Stimulated activated naive CD8-positive, alpha-beta T cell treated with anti-CD3 and anti-CD28 coated beads, Interleukin-15, amount 100 ng/mL, for 72 hours (primary cell): Measurements from ENCODE around the gene BLTP3B.
A peak's percentile ranks its signal among the peaks of the same experiment; 100 is the strongest.

Experiments
- ATAC-seq: fragments of 150-1000 bp; cut with Tn5 transposase; 2 replicates; pipeline ENCODE4 v1.10.0; 2021; ENCODE audit warnings: mild to moderate bottlenecking, moderate library complexity
- DNase-seq, 2 donors: peaks; one replicate each; pipeline ENCODE4 v3.0.0; 2021 to 2022
- H3K27ac Mint-ChIP-seq, 2 donors: one replicate each; pipeline ENCODE4 v1.8.0; 2022; ENCODE audit warnings: mild to moderate bottlenecking in 2 of 2, mixed read lengths in 2 of 2, moderate library complexity in 2 of 2
- H3K27me3 Mint-ChIP-seq: one replicate; pipeline ENCODE4 v1.8.0; 2022; ENCODE audit warnings: mixed read lengths
- H3K4me1 Mint-ChIP-seq: one replicate; pipeline ENCODE4 v1.8.0; 2022; ENCODE audit warnings: mild to moderate bottlenecking, mixed read lengths
- H3K4me3 Mint-ChIP-seq, 2 donors: one replicate each; pipeline ENCODE4 v1.8.0; 2022; ENCODE audit warnings: mild to moderate bottlenecking in 2 of 2, mixed read lengths in 2 of 2, moderate library complexity in 1 of 2
- H3K9me3 Mint-ChIP-seq, 2 donors: one replicate each; pipeline ENCODE4 v1.8.0; 2022; ENCODE audit warnings: mixed read lengths in 2 of 2

Gene BLTP3B

GRCh38 chr12:100170313-100170858 lies 27.7 kb upstream of the BLTP3B start:
- Mint-ChIP-seq H3K4me3 (no peak overlapping the region), H3K27ac (peak overlapping the region in 1 of 2 donors; percentile 57), H3K27me3 (no peaks in the 10 kb centered on the region), H3K9me3 (no peaks in the 10 kb centered on the region), H3K4me1 (no peaks in the 10 kb centered on the region)
- no peak for ATAC-seq
- no peak for DNase-seq

- no peaks in the 10 kb centered on the region for H3K9me3 Mint-ChIP-seq
- H3K27me3 Mint-ChIP-seq, result no peaks in the 10 kb centered on the region
- DNase-seq, result no peak
- ATAC-seq, result no peak
- H3K27ac Mint-ChIP-seq, result peak overlapping the region in 1 of 2 donors; percentile 54
- no peak overlapping the region for H3K4me3 Mint-ChIP-seq
- peaks cover 2% of the 10 kb centered on the region for H3K4me1 Mint-ChIP-seq
Measured at GRCh38 chr12:100169345-100169744, 26.7 kb upstream of the BLTP3B start.

- no peaks in the 10 kb centered on the region for H3K27me3 Mint-ChIP-seq
- H3K27ac Mint-ChIP-seq, result no peak overlapping the region
- ATAC-seq, result no peak
- H3K4me3 Mint-ChIP-seq, result no peak overlapping the region
- no peaks in the 10 kb centered on the region for H3K9me3 Mint-ChIP-seq
- H3K4me1 Mint-ChIP-seq, result peaks cover 10% of the 10 kb centered on the region
- no peak for DNase-seq
Measured at GRCh38 chr12:100168562-100168961, 25.9 kb upstream of the BLTP3B start.

- ATAC-seq (no peak), DNase-seq (no peak)
- Mint-ChIP-seq H3K27ac (no peak overlapping the region), H3K4me1 (peaks cover 11% of the 10 kb centered on the region), H3K9me3 (no peaks in the 10 kb centered on the region), H3K27me3 (no peaks in the 10 kb centered on the region), H3K4me3 (no peak overlapping the region)
Measured at GRCh38 chr12:100166232-100166631, 23.6 kb upstream of the BLTP3B start.

GRCh38 chr12:100165356-100165755 lies 22.7 kb upstream of the BLTP3B start:
- Mint-ChIP-seq H3K4me1 (peaks cover 11% of the 10 kb centered on the region), H3K27me3 (no peaks in the 10 kb centered on the region), H3K27ac (no peak overlapping the region), H3K4me3 (no peak overlapping the region), H3K9me3 (no peaks in the 10 kb centered on the region)
- DNase-seq (no peak), ATAC-seq (no peak)

GRCh38 chr12:100164153-100164704 lies 21.6 kb upstream of the BLTP3B start:
- Mint-ChIP-seq H3K27me3 (no peaks in the 10 kb centered on the region), H3K27ac (no peak overlapping the region), H3K9me3 (no peaks in the 10 kb centered on the region), H3K4me1 (peaks cover 11% of the 10 kb centered on the region), H3K4me3 (peak overlapping the region; percentile 69 to 71)
- DNase-seq (no peak), ATAC-seq (peak; percentile 28)

- DNase-seq (peak; percentile 61 to 63), ATAC-seq (peak; percentile 98)
- Mint-ChIP-seq H3K4me3 (peak overlapping the region; percentile 69 to 71), H3K27me3 (no peaks in the 10 kb centered on the region), H3K27ac (peak overlapping the region in 1 of 2 donors; percentile 69), H3K9me3 (no peaks in the 10 kb centered on the region), H3K4me1 (peaks cover 11% of the 10 kb centered on the region)
Measured at GRCh38 chr12:100163416-100164152, 20.9 kb upstream of the BLTP3B start.

GRCh38 chr12:100159391-100160104 lies 16.9 kb upstream of the BLTP3B start:
- no peaks in the 10 kb centered on the region for H3K9me3 Mint-ChIP-seq
- no peak for DNase-seq
- peaks cover 16% of the 10 kb centered on the region for H3K4me1 Mint-ChIP-seq
- ATAC-seq, result no peak
- H3K27ac Mint-ChIP-seq, result no peak overlapping the region
- H3K27me3 Mint-ChIP-seq, result no peaks in the 10 kb centered on the region
- no peak overlapping the region for H3K4me3 Mint-ChIP-seq

GRCh38 chr12:100158535-100158934 lies 15.9 kb upstream of the BLTP3B start:
- Mint-ChIP-seq H3K9me3 (no peaks in the 10 kb centered on the region), H3K4me3 (no peak overlapping the region), H3K4me1 (peaks cover 11% of the 10 kb centered on the region), H3K27me3 (no peaks in the 10 kb centered on the region), H3K27ac (peak overlapping the region in 1 of 2 donors; percentile 94)
- DNase-seq, result no peak
- ATAC-seq, result no peak

- peaks cover 11% of the 10 kb centered on the region for H3K4me1 Mint-ChIP-seq
- peak overlapping the region; percentile 70 to 86 for H3K27ac Mint-ChIP-seq
- no peak for ATAC-seq
- DNase-seq, result no peak
- no peak overlapping the region for H3K4me3 Mint-ChIP-seq
- no peaks in the 10 kb centered on the region for H3K9me3 Mint-ChIP-seq
- no peaks in the 10 kb centered on the region for H3K27me3 Mint-ChIP-seq
Measured at GRCh38 chr12:100157427-100157821, 14.8 kb upstream of the BLTP3B start.

GRCh38 chr12:100156731-100157426 lies 14.2 kb upstream of the BLTP3B start:
- H3K9me3 Mint-ChIP-seq, result no peaks in the 10 kb centered on the region
- H3K27ac Mint-ChIP-seq, result peak overlapping the region; percentile 62 to 70
- H3K4me1 Mint-ChIP-seq, result peaks cover 11% of the 10 kb centered on the region
- H3K4me3 Mint-ChIP-seq, result no peak overlapping the region
- DNase-seq, result no peak
- H3K27me3 Mint-ChIP-seq, result no peaks in the 10 kb centered on the region
- ATAC-seq, result peak; percentile 32

- ATAC-seq (peak; percentile 68), DNase-seq (peak; percentile 64)
- Mint-ChIP-seq H3K27me3 (no peaks in the 10 kb centered on the region), H3K27ac (peak overlapping the region; percentile 36 to 77), H3K9me3 (no peaks in the 10 kb centered on the region), H3K4me3 (no peak overlapping the region), H3K4me1 (peaks cover 11% of the 10 kb centered on the region)
Measured at GRCh38 chr12:100154474-100155247, 12.0 kb upstream of the BLTP3B start.

- no peaks in the 10 kb centered on the region for H3K9me3 Mint-ChIP-seq
- H3K27ac Mint-ChIP-seq, result no peak overlapping the region
- ATAC-seq (no peak), DNase-seq (no peak)
- H3K4me3 Mint-ChIP-seq, result no peak overlapping the region
- H3K4me1 Mint-ChIP-seq, result peaks cover 11% of the 10 kb centered on the region
- H3K27me3 Mint-ChIP-seq, result no peaks in the 10 kb centered on the region
Measured at GRCh38 chr12:100153131-100153530, 10.5 kb upstream of the BLTP3B start.

GRCh38 chr12:100151769-100152168 lies 9.1 kb upstream of the BLTP3B start:
- Mint-ChIP-seq H3K27me3 (no peaks in the 10 kb centered on the region), H3K9me3 (no peaks in the 10 kb centered on the region), H3K27ac (no peak overlapping the region), H3K4me1 (peaks cover 11% of the 10 kb centered on the region), H3K4me3 (no peak overlapping the region)
- DNase-seq (no peak), ATAC-seq (no peak)

- no peak overlapping the region for H3K27ac Mint-ChIP-seq
- H3K9me3 Mint-ChIP-seq, result no peaks in the 10 kb centered on the region
- H3K4me3 Mint-ChIP-seq, result no peak overlapping the region
- no peaks in the 10 kb centered on the region for H3K27me3 Mint-ChIP-seq
- ATAC-seq, result no peak
- H3K4me1 Mint-ChIP-seq, result peaks cover 8% of the 10 kb centered on the region
- no peak for DNase-seq
Measured at GRCh38 chr12:100146252-100146651, 3.6 kb upstream of the BLTP3B start.
